Activated B cell treated with CpG ODN at 0.5 μM for 24 hours (primary cell): ENCODE data around the gene DNAJB1. TPM values are rescaled to one million over a fixed set of nuclear protein-coding genes. Genes with fewer than 3 reads are reported as not detected.
A peak's percentile ranks its signal among the peaks of the same experiment; 100 is the strongest.

ENCODE experiments used
- ATAC-seq: fragments of 200-7000 bp; cut with Tn5 transposase; one replicate; pipeline ENCODE4 v1.10.0; 2021; ENCODE audit warnings: low read depth, mild to moderate bottlenecking, moderate library complexity
- CTCF ChIA-PET: fragments of 350-600 bp; sonication (Branson Sonifier 250); formaldehyde crosslinking; loops from one replicate; lab custom pipeline; 2021; ENCODE audit warnings: antibody characterized with exemption; lab: Charles Lee
- POLR2A ChIA-PET: fragments of 350-600 bp; sonication (Branson Sonifier 250); formaldehyde crosslinking; loops from one replicate; lab custom pipeline; 2021; ENCODE audit warnings: antibody characterized with exemption; lab: Charles Lee
- DNase-seq: peaks from one replicate; pipeline ENCODE4 v3.0.0; 2022
- H3K27ac Mint-ChIP-seq: one replicate; pipeline ENCODE4 v1.8.0; 2020; ENCODE audit warnings: mixed read lengths
- H3K27me3 Mint-ChIP-seq: one replicate; pipeline ENCODE4 v1.8.0; 2021; ENCODE audit warnings: mixed read lengths
- H3K36me3 Mint-ChIP-seq: one replicate; pipeline ENCODE4 v1.8.0; 2021; ENCODE audit warnings: low read depth, mixed read lengths
- H3K4me1 Mint-ChIP-seq: one replicate; pipeline ENCODE4 v1.8.0; 2021; ENCODE audit warnings: mixed read lengths
- H3K4me3 Mint-ChIP-seq: one replicate; pipeline ENCODE4 v1.8.0; 2020; ENCODE audit warnings: mild to moderate bottlenecking, mixed read lengths
- H3K9me3 Mint-ChIP-seq: one replicate; pipeline ENCODE4 v1.8.0; 2020; ENCODE audit warnings: mixed read lengths
- CTCF ChIP-seq: fragments of 200-600 bp; IDR thresholded peaks from one replicate; pipeline ENCODE4 v1.8.0; 2022; ENCODE audit warnings: antibody characterized with exemption, mild to moderate bottlenecking
- intact Hi-C: fragments of 100-400 bp; cut with micrococcal nuclease; formaldehyde crosslinking; loops from one replicate; pipeline ENCODE4 v1.15.1; 2024
- total RNA-seq: library from RNA; stranded (reverse); gene quantifications from 2 replicates; pipeline ENCODE4 v1.2.3, GENCODE V29; 2022

DNAJB1 gene
- total RNA-seq, 1 donor from 2014 or later, result 56.1 TPM

GRCh38 chr19:14528419-14529253 is 10.4 kb upstream of the DNAJB1 start:
- no peaks in the 10 kb centered on the region for H3K9me3 Mint-ChIP-seq
- H3K36me3 Mint-ChIP-seq, result peaks cover 6% of the 10 kb centered on the region
- ChIA-PET CTCF (no interaction called here), POLR2A (interaction anchor here (0.5 to 2.5 kb wide), 5 partner anchors 10 to 1881 kb away, joined by 3 to 31 read pairs (median 6); partner anchors contain the start of gene DNAJB1)
- TF ChIP-seq CTCF, result no peak
- H3K27me3 Mint-ChIP-seq, result no peaks in the 10 kb centered on the region
- peak overlapping the region; percentile 95 for H3K4me3 Mint-ChIP-seq
- peaks cover 34% of the 10 kb centered on the region for H3K4me1 Mint-ChIP-seq
- H3K27ac Mint-ChIP-seq, result peak overlapping the region; percentile 96
- no peak for ATAC-seq
- DNase-seq, result no peak
- intact Hi-C loops, result loop anchor here (1.0 to 2.0 kb wide), 6 partner anchors 10 to 1424 kb away; partner anchors contain the start of genes ASF1B, DNAJB1, NDUFB7 and ZNF333

- intact Hi-C loops, result no loop called here
- H3K9me3 Mint-ChIP-seq, result no peaks in the 10 kb centered on the region
- no peak for TF ChIP-seq CTCF
- no peak overlapping the region for H3K4me3 Mint-ChIP-seq
- CTCF ChIA-PET, result no interaction called here
- H3K4me1 Mint-ChIP-seq, result peaks cover 47% of the 10 kb centered on the region
- no peak overlapping the region for H3K27ac Mint-ChIP-seq
- POLR2A ChIA-PET, result interaction anchor here (0.5 kb wide), 1 partner anchor 210 kb away, joined by 3 read pairs; no protein-coding TSS in a partner anchor
- no peak for DNase-seq
- H3K27me3 Mint-ChIP-seq, result no peaks in the 10 kb centered on the region
- ATAC-seq, result no peak
- H3K36me3 Mint-ChIP-seq, result peaks cover 2% of the 10 kb centered on the region
Observed at GRCh38 chr19:14526423-14526822, 8.2 kb upstream of the DNAJB1 start.

GRCh38 chr19:14525729-14526128 is 7.5 kb upstream of the DNAJB1 start:
- DNase-seq, result no peak
- Mint-ChIP-seq H3K27ac (no peak overlapping the region), H3K4me1 (peaks cover 43% of the 10 kb centered on the region), H3K36me3 (peaks cover 2% of the 10 kb centered on the region), H3K4me3 (no peak overlapping the region), H3K9me3 (no peaks in the 10 kb centered on the region), H3K27me3 (no peaks in the 10 kb centered on the region)
- CTCF ChIA-PET, result no interaction called here
- intact Hi-C loops, result no loop called here
- POLR2A ChIA-PET, result interaction anchor here (0.5 kb wide), 1 partner anchor 211 kb away, joined by 3 read pairs; no protein-coding TSS in a partner anchor
- TF ChIP-seq CTCF, result no peak
- ATAC-seq, result no peak

GRCh38 chr19:14520543-14520942 is 2.3 kb upstream of the DNAJB1 start:
- Mint-ChIP-seq H3K36me3 (peaks cover 22% of the 10 kb centered on the region), H3K27ac (peak overlapping the region; percentile 93), H3K4me1 (peaks cover 63% of the 10 kb centered on the region), H3K9me3 (no peaks in the 10 kb centered on the region), H3K4me3 (no peak overlapping the region), H3K27me3 (no peaks in the 10 kb centered on the region)
- intact Hi-C loops, result no loop called here
- TF ChIP-seq CTCF, result no peak
- CTCF ChIA-PET, result no interaction called here
- POLR2A ChIA-PET, result interaction anchor here (0.6 to 0.7 kb wide), 2 partner anchors 60 to 1395 kb away, joined by 3 to 4 read pairs; no protein-coding TSS in a partner anchor
- no peak for ATAC-seq
- DNase-seq, result no peak

GRCh38 chr19:14519860-14520407 is 1.7 kb upstream of the DNAJB1 start:
- ChIA-PET POLR2A (interaction anchor here (0.6 to 3.3 kb wide), 2 partner anchors 10 to 1347 kb away, joined by 3 to 31 read pairs; partner anchors contain the start of gene TECR), CTCF (no interaction called here)
- intact Hi-C loops, result loop anchor here (2.0 kb wide), 1 partner anchor 23 kb away; the partner anchor contains the start of gene GIPC1

More at GRCh38 chr19:14519860-14520407, 1.7 kb upstream of the DNAJB1 start:
- ATAC-seq (no peak), DNase-seq (no peak)
- peak overlapping the region; percentile 93 for H3K27ac Mint-ChIP-seq
- peak overlapping the region; percentile 91 for H3K4me3 Mint-ChIP-seq
- TF ChIP-seq CTCF, result no peak
- no peaks in the 10 kb centered on the region for H3K9me3 Mint-ChIP-seq
- peaks cover 69% of the 10 kb centered on the region for H3K4me1 Mint-ChIP-seq
- no peaks in the 10 kb centered on the region for H3K27me3 Mint-ChIP-seq
- H3K36me3 Mint-ChIP-seq, result peaks cover 28% of the 10 kb centered on the region
